M059J (cell line): Measurements from ENCODE around the gene CFP. TPM values are rescaled to one million over a fixed set of nuclear protein-coding genes. Genes with fewer than 3 reads are reported as not detected.
"Not testable (repeated sequence)": the region's sequence is repeated elsewhere in the genome, so short reads cannot be mapped to it uniquely, and the experiment has no call there.

Source experiments
- DNase-seq: peaks from one replicate; pipeline ENCODE4 v3.0.0-alpha.2; 2012; ENCODE audit warnings: low read depth
- total RNA-seq: library from RNA; depleted of rRNA; stranded (reverse); fragments of >200 nt; shearing (Covaris generic); gene quantifications from 2 replicates; pipeline ENCODE4 v1.2.3, GENCODE V29; 2014

Gene CFP
- total RNA-seq, 1 experiment from 2014 or later = not detected

GRCh38 chrX:47605024-47605423, 24.7 kb downstream of the CFP start:
- no peak for DNase-seq

DNA sequence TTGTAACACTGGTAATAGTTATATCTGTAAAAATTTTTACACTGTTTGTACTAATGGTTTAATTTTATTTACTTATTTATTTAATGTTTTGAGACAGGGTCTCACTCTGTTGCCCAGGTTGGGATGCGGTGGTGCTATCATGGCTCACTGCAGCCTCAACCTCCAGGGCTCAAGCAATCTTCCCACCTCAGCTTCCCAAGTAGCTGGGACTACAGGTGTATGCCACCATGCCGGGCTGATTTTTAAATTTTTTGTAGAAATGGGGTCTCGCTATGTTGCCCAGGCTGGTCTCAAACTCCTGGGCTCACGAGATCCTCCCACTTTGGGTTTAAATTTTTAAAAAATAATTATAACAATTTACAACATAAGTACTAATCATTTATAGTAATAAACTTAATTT, 26.6 kb downstream of the CFP start:
- DNase-seq = not testable (repeated sequence)

DNA sequence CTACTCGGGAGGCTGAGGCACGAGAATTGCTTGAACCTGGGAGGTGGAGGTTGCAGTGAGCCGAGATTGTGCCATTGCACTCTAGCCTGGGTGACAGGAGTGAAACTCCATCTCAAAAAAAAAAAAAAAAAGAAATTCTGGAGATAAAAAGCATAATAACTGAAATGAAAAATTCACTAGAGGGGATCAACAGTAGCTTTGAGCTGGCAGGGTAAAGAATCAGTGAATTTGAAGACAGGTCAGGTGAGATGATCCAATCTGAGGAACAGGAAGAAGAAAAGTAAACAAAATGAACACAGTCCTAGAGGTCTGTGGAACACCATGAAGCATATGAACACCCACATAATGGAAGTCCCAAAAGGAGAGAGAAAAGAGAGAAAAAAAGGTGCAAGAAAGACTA, 32.5 kb downstream of the CFP start:
- no peak for DNase-seq

DNA sequence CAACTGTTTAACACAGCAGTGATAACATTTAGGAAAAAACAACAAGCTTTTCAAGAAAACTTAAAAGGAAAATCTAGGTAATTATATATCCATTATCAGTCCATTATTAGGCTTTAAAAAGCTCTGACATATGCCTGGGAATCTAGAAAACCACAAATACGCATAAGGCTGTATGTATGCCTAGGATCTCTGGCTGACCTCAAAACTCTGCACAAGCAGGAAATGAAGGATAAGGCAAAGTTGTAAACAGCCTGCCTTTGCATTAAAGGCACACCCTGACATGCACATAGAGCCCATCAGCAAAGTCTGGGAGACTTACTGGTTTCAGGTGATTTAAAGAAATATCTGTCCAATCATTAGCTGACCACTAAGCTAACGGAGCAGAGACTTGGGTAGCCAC, 33.5 kb downstream of the CFP start:
- DNase-seq = no peak

DNA sequence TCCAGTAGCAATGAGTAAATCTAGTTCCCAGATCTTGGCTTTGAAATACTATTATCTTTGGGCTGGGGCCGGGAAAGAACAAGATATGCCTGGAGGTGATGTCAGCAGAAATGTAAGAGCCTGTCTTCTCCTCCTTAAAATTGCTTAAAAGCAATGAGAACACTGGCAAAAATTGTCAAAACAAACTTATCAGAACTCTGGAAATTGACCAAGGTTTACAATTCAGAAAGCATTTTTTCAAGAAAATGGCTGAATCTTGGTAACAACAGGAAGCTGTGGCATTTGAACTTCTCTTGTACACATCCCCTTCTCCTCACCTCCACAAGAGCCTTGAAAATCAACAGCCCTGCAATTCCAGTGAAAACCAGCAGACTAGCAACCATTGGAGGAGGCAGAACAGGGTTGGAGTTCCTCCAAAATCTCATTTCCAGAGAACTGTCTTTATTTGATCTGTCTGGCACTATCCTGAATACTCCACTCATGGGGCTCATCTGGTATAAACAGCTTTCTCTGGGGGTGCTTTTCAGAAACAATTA, 33.9 kb downstream of the CFP start:
- no peak for DNase-seq

DNA sequence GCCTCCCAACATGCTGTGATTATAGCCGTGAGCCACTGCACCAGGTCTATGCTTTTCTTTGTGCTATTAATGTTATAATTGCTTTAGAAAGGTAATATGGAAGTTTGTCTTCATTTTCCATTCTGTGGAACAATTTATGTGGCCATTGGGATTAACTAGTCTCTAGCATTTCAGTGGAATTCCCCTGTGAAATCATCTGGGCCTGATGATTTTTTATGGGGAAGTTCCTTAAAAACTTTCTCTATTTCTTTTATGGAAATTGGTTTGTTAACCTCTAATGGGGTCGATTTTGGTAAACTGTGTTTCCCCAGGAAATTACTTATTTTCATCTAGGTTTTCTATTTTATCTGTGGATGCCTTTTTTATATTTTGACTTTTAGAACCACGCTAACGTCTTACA, 36.2 kb downstream of the CFP start:
- DNase-seq = no peak

- no peak for DNase-seq
These were observed 38.7 kb downstream of the CFP start for GRCh38 chrX:47590984-47591383.

DNA sequence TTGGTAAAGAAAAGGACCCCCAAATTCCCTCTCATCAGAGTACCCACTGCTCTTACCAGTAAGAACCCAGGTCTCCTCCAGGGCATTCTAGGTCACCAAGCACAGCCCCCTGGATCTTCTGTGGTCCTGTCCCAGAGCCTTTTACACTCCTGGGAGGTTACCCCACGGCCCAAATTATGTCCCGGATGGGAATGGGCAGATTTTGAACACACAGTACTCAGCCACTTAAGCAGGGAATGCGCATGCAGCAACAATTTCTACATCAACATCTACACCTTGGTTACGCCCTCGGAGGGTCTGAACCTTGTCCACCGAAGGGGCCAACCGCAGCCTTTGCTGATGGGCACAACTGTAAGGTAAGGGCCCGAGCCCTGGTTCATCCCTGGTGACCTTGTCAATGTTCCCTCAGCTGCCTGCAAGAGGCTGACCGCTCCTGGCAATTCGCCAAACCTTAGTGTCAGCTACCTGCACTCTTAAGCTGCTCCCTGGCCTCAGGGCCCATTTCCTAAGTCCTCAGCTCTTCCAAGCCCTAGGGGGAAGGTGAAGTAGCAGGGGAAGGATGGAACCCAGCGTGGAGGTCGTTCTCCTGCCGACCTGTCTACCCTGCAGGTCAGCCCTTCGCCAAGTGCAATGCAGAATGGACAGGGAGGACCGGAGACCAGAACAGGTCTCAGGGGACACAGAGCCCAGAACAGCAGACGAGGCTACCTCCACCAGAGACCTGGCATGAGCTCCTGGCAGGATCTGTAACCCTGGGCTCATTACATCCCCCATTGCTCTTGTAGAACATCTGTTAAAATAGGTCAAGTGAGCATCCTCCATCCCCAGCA, 41.6 kb downstream of the CFP start:
- DNase-seq = no peak

DNA sequence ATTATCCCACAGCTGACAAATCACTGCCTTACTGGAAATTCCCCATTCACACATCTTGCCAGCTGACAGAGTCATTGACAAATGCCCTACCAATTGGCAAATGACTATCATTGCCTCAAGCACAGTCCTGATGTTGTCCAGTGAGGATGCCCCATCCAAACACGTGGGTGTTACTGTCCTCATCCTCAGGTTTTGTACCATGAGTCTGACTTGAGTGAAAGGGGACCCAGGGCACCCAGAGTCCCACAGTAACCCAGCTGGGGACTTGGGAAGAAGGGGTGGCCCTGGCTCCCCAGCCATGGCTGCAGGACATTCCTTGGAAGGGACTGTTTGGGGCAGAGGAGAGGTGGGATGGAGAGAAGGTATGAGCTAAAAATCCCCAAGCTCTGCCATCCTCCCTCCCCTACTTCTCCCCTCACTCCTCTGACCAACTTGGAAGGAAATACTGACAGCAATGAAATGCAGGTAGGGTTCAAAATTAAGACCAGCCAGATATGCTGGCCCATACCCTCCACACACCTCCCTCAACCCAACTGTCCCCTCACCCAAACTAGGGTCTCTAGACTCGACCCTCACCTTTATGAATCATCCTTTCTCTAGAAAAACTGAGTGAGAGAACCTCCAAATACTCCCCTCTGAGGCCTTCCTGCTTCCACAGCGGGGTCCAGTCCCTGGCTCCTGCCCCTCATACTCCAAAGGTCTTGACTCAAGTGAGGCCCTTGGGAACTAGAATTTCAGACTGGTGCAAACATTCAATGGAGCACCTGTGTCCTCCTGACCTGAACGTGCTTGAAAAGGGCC, 42.4 kb downstream of the CFP start:
- DNase-seq = no peak

- DNase-seq = no peak
These were observed 43.5 kb downstream of the CFP start for GRCh38 chrX:47586043-47586787.

GRCh38 chrX:47585273-47585672, 44.5 kb downstream of the CFP start:
- DNase-seq = no peak

- DNase-seq = no peak
These were observed 45.0 kb downstream of the CFP start for GRCh38 chrX:47584714-47585113.

DNA sequence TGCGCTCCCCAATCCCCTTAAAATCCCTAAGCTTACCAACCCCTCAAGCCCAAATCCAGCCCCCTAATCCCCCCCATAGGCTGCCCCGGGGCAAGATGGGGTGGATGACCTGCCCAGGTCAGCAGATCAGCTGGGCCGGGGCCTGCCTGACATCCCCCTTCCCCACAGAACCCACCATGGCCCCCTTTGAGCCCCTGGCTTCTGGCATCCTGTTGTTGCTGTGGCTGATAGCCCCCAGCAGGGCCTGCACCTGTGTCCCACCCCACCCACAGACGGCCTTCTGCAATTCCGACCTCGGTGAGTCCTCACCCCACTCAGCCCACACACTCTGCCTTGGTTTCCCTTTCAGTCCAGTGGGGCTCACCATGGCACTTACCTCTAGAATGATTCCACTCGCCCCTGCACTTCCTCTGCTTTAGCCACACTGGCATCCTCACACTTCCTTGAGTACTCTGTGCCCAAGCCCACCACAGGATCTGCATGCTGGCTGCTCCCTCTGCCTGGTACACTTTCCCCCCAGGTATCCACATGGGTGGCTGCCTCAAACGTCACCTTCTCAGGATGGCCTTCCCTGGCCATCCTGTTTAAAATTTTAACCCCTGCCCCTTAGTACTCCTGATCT, 46.4 kb downstream of the CFP start:
- DNase-seq = no peak

- DNase-seq = peak; percentile 95
These were observed 47.7 kb downstream of the CFP start, which contains the start of gene TIMP1 for GRCh38 chrX:47581731-47582647. TIMP1 (plus strand) TSS chrX:47582436; CDS start chrX:47583416, 980 bp downstream.

- peak; percentile 48 for DNase-seq
These were observed 50.2 kb downstream of the CFP start for GRCh38 chrX:47579537-47579936.

DNA sequence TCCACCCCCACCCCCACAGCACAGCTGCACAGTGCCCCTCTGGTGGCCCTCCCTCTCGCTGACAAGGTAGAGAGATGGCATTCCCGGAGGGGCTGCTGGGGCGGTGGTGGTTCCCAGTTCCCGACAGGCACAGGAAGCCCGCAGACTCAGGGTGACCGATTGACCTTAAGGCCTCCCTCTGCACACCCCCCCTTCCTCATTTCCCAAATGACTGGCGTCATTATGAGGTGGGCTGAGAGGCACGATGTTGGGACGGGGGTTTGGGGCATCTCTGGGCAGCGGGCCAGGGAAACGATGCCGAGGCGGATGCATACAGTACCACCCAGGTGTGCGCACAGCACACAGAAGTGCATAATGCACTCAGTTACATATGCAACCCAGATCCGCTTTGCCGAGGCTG, 51.0 kb downstream of the CFP start:
- DNase-seq = no peak

GRCh38 chrX:47577901-47578300, 51.8 kb downstream of the CFP start:
- DNase-seq = no peak

GRCh38 chrX:47577424-47577823, 52.3 kb downstream of the CFP start:
- no peak for DNase-seq

DNA sequence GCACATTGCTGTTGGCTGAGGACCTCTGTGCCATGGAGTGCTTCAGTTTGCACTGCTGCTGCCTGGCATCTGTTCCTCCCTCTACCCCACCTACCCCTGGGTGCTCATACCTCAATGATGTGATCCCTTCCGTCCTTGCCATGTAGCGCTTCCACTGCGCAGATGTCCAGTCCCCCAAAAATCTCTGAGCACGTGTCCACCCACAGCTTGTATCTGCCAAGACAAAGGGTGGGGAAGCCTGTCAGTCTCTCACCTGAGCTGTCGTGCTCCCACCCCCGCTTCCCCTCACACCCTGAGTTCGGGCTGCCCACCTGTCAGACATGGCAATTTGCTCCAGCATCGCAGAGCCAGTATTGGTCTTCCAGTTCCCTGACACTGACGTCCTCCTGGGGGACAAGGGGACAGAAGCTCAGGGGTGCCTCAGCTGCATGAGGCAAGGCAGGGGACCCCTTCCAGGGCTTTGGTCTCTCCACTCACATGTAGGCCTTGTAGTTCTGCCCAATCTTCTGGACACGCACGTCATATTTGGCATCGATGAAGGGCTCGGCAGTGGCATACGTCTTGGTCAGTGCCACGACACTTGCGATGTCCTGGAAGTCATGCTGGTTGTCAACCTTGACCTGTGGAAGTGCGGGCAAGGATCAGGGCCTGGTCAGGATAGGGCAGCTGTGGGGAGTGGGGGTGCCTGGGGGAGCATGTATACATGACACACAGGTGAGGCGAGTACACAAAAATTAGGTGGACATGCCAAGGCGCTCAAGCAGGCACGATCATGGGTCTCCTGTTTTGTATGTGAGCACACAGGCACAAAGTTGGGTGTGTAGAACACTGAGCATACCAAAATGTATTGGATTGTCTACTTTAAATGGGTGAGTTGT, 53.5 kb downstream of the CFP start:
- no peak for DNase-seq
